Skeletal muscle cell (primary cell): ENCODE data around the gene HOXB5.

Source experiments
- DNase-seq: peaks from one replicate; pipeline ENCODE4 v3.0.0-alpha.2; 2010; ENCODE audit warnings: low read depth
- H3K4me3 ChIP-seq: 2 replicates; pipeline ENCODE4 v1.5.1; 2011; ENCODE audit warnings: low read depth, mild to moderate bottlenecking, control low read depth, low read length, moderate library complexity

The HOXB5 gene

DNA sequence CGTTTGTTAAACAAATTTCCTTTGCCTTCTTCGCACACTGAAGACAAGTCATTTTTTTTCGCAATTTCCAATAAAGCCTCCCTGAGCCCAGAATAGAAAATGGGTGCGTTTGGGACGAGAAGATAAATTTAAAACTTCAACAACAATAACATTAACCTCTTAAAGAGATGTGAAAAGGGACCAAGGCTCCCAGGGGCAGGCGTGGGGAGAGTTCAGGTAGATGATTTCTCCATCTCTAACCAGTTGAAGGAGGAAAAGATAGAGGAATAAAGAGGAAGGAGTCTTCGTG is 14.2 kb downstream of the HOXB5 start:
- DNase-seq: no peak
- H3K4me3 ChIP-seq: peak overlapping the region; percentile 53

GRCh38 chr17:48578616-48579470 is 14.7 kb downstream of the HOXB5 start:
- DNase-seq: no peak
- peak overlapping the region; percentile 53 for H3K4me3 ChIP-seq

GRCh38 chr17:48577946-48578615 is 15.5 kb downstream of the HOXB5 start, which contains the start of gene HOXB4:
Gene HOXB4 (minus strand): TSS chr17:48578350. CDS start chr17:48578319, 31 bp downstream.
- no peak for DNase-seq
- H3K4me3 ChIP-seq: peak within 1 kb of the TSS; percentile 53

DNA sequence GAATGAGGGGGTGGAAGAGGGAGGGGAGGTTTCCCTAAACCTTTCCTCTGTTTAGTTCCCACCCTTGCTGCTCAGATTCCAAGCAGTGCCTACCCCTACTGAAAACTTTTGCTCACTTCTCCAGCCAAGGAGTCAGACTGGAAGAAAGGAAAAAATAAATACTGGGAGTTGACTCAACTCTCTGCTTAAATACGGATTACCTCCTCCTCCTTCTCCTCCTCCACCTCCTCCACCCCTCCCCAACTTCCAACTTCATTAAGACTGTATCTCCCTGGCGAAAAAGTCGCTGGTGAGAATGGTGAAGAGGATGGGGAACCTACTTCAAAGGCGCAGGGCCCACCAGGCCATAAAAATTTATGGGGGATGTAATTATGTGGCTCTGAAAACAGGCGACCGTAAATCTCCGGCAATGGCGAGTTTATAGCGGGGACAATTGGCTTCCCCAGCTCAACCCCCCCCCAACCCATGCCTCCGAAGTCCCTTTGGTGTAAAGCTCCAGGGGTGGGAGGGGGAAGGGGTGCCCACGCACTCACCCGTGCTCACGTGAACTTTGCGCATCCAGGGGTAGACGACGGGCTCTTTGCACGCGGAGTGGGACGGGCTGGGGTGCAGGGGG is 16.1 kb downstream of the HOXB5 start:
- no peak for DNase-seq

DNA sequence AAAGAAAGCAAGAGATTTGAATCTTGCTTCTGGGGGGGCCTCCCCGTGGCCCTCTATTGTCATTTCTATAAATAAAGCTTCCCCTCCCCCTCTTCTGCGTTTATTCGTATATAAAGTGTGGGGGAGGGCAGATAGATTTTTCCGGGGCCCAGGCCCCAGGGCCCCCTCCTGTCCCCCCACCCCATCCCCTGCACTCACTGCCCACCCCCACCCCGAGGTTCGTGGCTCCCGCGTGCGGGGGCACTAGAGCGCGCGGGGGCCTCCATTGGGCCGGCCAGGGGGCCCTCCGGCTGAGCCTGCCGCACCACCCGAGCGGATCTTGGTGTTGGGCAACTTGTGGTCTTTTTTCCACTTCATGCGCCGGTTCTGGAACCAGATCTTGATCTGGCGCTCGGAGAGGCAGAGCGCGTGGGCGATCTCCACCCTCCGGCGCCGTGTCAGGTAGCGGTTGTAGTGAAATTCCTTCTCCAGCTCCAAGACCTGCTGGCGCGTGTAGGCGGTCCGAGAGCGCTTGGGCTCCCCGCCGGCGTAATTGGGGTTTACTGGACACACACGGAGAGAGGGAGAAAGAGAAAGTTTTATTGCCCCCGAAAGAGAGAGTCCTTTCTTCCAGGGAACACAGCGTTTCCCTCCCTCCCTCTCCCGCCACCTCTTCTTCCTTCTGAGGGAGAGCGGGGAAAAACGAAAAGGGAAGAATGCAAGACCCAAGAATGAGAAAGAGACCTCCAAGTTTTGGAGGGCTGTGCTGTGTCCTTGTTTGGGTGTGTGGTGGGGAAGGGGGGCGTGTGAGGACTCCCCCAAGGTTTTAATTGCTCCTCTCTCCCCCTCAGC is 16.9 kb downstream of the HOXB5 start:
- H3K4me3 ChIP-seq: peak overlapping the region; percentile 53
- DNase-seq: no peak

More for the DNA sequence above, 16.1 kb downstream of the HOXB5 start:
- peak overlapping the region; percentile 53 for H3K4me3 ChIP-seq

DNA sequence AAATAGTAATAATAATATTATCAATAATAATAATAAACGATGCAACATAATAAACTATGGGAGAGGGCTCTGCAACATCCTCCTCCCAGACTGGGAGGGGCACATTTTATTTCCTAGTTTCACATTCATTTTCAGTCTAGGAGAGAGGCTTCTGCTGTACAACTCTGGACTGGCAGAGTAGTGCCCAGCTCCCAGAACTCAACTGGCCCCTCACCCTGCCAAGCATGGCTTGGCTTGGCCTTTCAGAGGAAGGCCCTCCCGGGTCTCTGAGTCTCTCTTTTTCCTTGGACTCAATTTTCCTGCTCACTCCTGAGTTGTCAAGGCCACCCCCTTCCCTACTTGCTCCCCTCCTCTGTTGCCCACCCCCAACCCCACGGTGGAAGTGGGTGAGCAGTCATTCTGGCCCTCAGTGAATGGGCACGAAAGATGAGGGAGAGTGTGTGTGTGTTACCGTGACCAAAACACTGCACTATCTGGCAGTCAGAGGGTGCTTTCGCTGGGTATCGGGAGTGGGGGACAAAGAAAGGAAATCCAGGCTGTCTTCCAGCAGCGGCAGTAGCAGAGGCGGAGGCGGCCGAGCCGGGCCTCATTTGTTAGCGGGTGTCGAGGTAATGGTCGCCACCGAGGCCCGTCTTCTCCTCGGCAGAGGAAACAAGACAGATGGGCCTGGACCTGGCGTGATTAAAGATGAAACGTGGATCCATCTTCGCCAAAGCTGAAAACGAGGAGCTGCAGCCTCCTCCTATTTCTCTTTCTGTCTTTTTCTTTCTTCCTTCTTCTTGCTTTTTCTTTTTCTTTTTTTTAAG is 17.7 kb downstream of the HOXB5 start:
- H3K4me3 ChIP-seq: peak overlapping the region; percentile 1

DNA sequence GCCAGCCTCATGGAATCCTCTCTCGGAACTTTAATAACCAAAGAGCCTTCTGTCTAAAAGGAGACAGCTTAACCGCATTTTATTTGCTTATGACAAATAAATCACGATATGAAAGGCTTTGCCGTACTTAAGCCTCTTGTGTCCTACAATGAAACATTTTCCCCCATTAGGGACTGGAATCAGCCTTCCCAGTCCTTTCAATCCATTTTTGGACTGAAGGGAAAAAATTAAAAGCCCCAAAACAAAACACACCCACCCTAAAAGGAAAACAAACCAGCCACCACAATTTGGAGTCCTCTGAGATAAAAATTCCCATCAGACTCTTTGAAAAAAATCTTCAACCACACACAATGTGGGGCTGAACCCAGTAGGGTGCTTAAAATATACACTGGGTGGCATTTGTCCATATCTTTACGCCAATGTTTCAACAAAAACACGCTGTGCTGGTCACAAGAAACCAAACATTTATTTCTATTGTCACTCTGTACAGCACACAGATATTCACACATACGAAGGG is 18.5 kb downstream of the HOXB5 start:
- no peak overlapping the region for H3K4me3 ChIP-seq

More for the DNA sequence above, 17.7 kb downstream of the HOXB5 start:
- DNase-seq: no peak

GRCh38 chr17:48574505-48575065 is 19.0 kb downstream of the HOXB5 start:
- no peak for DNase-seq
- H3K4me3 ChIP-seq: peak overlapping the region; percentile 14

More for the DNA sequence above, 18.5 kb downstream of the HOXB5 start:
- no peak for DNase-seq

GRCh38 chr17:48571826-48572417 is 21.7 kb downstream of the HOXB5 start:
- no peak overlapping the region for H3K4me3 ChIP-seq
- DNase-seq: no peak

DNA sequence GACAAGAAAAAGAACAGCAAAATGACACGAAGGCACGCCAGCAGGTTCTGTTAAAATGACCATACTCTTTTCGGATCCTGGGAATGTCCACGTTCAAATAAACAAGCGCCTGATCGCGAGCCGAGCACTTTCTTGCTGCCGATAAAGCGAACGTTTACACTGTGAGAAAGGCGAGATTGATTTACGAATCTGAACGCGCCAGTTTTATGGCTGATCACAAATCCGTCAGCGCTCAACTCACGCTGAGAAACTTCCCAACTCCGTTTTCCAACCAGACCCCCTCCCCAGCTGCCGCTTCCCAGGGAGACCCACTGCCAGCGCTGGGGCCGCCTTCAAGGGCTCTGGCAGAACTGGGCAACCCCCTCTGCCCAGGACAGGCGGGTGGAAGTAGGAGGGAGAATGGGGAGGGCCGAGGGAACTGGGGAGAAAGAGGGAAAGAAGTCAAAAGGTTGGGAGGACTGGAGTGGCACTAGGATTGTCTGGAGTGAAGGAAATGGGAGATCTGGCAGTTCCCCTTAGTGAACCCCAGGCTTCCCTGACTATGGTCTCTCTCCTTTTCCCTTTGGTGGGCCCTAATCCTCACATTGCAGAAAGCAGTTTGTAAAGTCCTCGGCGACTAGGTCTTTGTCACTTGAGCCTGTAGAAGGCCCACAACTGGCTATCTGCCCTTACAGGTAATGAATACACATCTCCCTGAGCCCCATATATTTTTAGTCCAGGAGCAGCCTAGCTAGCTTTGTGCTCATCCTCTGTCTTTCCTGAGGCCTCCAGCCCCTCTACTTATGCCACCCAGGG is 22.4 kb downstream of the HOXB5 start:
- no peak for DNase-seq

GRCh38 chr17:48570325-48571023 is 23.1 kb downstream of the HOXB5 start:
- no peak overlapping the region for H3K4me3 ChIP-seq
- DNase-seq: no peak

More for the DNA sequence above, 22.4 kb downstream of the HOXB5 start:
- no peak overlapping the region for H3K4me3 ChIP-seq

GRCh38 chr17:48569674-48570324 is 23.8 kb downstream of the HOXB5 start:
- no peak overlapping the region for H3K4me3 ChIP-seq

DNA sequence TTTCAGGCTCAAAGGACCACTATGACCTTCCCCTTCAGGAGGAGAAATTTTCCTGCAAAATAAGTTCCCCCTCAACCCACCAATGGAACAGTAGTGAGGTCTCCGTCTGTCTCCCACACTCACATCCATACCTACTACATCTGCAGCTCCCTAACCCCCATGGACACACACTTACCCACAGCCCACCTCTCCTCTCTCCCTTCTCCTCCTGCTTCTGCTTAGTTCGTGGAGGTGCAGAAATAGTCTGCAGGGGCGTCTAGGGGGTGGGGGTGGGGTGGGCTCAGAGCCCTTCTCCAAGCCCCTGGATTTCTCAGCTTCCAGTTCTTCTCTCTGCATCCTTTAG is 24.4 kb downstream of the HOXB5 start:
- no peak overlapping the region for H3K4me3 ChIP-seq
- DNase-seq: no peak

More at GRCh38 chr17:48569674-48570324, 23.8 kb downstream of the HOXB5 start:
- DNase-seq: no peak

GRCh38 chr17:48568499-48569239 is 24.9 kb downstream of the HOXB5 start:
- DNase-seq: no peak
- H3K4me3 ChIP-seq: no peak overlapping the region

GRCh38 chr17:48567646-48568354 is 25.8 kb downstream of the HOXB5 start:
- no peak for DNase-seq
- no peak overlapping the region for H3K4me3 ChIP-seq
